HG03135 (cell line): ENCODE data around the gene LTA.

ENCODE experiments used
- ATAC-seq: cut with Tn5 transposase; IDR thresholded peaks from one replicate; pipeline ENCODE4 v1.9.1; 2021; ENCODE audit warnings: mild to moderate bottlenecking, moderate library complexity; ENCODE audit not compliant: unreplicated experiment

LTA gene

DNA sequence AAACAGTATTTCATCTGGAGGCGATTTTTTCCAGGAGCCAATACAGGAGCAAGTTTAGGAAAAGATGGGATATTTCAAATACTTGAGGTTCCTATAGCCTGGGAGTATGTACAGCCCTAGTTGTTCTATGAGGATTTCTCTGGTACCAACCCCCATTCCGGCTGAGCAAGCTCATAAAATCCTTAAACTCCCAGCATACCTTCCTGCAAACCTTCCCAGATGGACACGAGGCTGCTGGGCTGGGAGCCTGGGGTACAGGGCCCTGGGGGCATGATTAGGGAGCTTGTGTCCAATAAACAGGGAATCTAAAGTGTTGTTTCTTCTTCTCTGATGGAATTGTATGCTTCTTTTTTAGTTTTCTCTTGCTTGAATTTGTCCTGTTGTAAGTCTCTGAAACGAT lies 49.9 kb downstream of the LTA start:
- ATAC-seq = no peak

DNA sequence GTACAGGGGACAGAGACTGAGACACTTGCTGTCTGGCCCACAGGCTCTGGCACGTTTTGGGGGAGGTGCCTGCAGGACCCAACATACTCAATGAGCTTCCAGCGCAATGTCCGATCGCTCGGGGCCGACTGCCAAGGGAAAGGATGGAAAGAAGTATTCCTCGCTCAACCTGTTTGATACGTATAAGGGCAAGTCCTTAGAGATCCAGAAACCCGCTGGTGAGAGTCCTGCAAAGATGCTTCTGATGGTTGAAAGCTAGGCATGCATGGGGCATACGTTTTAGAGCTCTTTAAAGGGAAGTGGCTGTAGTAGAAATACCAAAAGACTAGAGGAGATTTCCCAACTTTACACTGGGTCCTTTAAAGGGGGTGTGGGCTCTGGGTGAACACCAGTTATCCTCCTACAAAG lies 50.6 kb downstream of the LTA start:
- no peak for ATAC-seq
